Neuron (in vitro differentiated cells): ENCODE data around the gene CLDN2.
"Not testable (repeated sequence)": the region's sequence is repeated elsewhere in the genome, so short reads cannot be mapped to it uniquely, and the experiment has no call there.

Experiments
- H2AFZ ChIP-seq: one replicate; pipeline ENCODE4 v1.6.1; 2013; ENCODE audit warnings: low read depth, mild to moderate bottlenecking, inconsistent platforms, low read length, moderate library complexity
- H3K27me3 ChIP-seq: one replicate; pipeline ENCODE4 v1.6.1; 2013; ENCODE audit warnings: low read length; ENCODE audit not compliant: insufficient read depth
- H3K36me3 ChIP-seq: one replicate; pipeline ENCODE4 v1.6.1; 2013; ENCODE audit warnings: low read length; ENCODE audit not compliant: insufficient read depth
- H3K4me1 ChIP-seq: one replicate; pipeline ENCODE4 v1.6.1; 2013; ENCODE audit warnings: low read length; ENCODE audit not compliant: insufficient read depth
- H3K4me3 ChIP-seq: 2 replicates; pipeline ENCODE4 v1.5.1; 2013; ENCODE audit warnings: mild to moderate bottlenecking, low read length, moderate library complexity
- H3K9me3 ChIP-seq: one replicate; pipeline ENCODE4 v1.6.1; 2013; ENCODE audit warnings: low read length

CLDN2 gene, protein sequence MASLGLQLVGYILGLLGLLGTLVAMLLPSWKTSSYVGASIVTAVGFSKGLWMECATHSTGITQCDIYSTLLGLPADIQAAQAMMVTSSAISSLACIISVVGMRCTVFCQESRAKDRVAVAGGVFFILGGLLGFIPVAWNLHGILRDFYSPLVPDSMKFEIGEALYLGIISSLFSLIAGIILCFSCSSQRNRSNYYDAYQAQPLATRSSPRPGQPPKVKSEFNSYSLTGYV

DNA sequence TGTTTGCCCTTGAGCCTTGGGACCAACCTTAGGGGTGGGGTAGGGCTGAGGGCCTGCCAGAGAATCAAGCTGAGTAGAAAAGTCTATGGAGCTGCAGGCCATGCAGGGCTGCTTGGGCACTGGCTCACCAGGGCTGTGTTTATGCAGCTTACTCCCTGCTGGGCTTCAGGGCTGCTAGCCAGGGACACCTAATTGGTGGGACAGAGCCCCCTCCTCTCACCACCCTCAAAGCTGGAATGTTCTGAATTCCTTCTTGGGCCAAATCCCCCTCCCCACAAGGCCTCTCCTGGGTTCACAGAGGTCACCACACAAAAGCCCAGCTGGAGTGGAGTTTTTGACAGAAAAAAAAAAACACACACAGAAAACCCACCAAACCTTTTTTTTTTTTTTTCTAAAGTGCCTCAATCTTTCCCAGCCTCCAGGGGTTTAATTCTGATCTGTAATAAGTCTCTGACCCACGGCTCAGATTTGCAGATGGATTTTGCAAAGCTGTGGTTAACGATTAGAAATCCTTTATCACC is at the start of gene CLDN2:
Gene CLDN2 (plus strand): TSS at position 471 of the 521 bp plus-strand sequence. CDS start 7,827 bp downstream, outside the sequence.
- H3K36me3 ChIP-seq, result no peaks in the 10 kb centered on the region
- no peaks in the 10 kb centered on the region for H3K9me3 ChIP-seq
- no peak within 1 kb of the TSS for H3K4me3 ChIP-seq
- H3K27me3 ChIP-seq, result peaks cover 5% of the 10 kb centered on the region
- peaks cover 11% of the 10 kb centered on the region for H3K4me1 ChIP-seq
- no peak within 1 kb of the TSS for H2AFZ ChIP-seq

DNA sequence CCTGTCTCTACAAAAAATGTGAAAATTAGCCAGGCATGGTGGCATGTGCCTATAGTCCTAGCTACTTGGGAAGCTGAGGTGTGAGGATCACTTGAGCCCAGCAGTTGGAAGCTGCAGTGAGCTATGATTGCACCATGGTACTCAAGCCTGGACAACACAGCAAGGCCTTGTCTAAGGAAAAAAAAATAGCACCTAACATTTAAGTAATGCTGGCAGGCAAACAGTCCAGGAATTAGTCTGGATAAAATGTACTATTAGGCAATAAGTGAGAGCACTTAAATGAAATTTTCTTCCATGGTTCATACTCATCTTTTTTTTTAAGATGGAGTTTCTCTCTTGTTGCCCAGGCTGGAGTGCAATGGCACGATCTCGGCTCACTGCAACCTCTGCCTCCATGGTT is 47.4 kb upstream of the CLDN2 start:
- not testable (repeated sequence) for H3K9me3 ChIP-seq, H3K36me3 ChIP-seq, H3K4me3 ChIP-seq, H3K27me3 ChIP-seq, H3K4me1 ChIP-seq, H2AFZ ChIP-seq

DNA sequence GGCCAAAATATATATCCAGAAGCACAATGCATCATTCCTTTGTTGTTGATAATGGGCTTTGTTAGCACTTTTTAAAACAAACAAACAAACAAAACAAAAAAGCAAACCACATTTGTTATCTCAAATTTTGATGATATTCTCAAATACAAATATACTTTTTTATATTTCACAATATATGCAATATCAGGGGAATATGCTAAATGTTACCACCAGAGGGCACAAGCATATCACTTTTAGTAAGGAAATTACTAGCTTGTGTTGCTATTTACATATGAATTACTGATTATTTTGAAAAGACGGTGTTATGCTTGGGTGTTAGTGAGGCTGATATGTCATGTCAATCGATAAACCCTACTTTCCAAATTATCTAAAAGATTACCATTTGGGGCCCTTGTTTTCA is 46.1 kb upstream of the CLDN2 start:
- Histone ChIP-seq H3K9me3 (no peaks in the 10 kb centered on the region), H3K4me1 (no peaks in the 10 kb centered on the region), H3K4me3 (no peak overlapping the region), H3K27me3 (no peaks in the 10 kb centered on the region), H2AFZ (no peak overlapping the region), H3K36me3 (no peaks in the 10 kb centered on the region)

DNA sequence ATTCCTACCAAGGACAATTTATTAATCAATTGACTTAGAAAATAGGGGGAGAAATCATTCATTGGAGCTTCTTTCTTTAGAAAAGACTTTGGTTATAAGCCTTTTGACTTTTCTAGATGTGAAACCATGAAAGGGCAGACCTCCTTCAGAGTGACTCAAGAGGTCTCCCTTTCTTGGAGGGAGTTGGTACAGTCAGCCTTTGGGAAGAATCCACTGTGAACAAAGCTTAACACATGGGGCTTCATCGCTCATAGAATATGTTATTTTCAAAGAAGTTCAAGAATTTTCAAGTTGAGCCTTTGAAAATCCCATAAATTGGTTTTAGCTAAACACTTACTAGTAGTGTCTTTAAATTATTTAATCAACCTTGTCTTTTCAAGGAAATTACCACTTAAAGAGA is 45.1 kb upstream of the CLDN2 start:
- H3K4me1 ChIP-seq, result no peaks in the 10 kb centered on the region
- H3K9me3 ChIP-seq, result no peaks in the 10 kb centered on the region
- H2AFZ ChIP-seq, result no peak overlapping the region
- H3K4me3 ChIP-seq, result no peak overlapping the region
- H3K27me3 ChIP-seq, result no peaks in the 10 kb centered on the region
- no peaks in the 10 kb centered on the region for H3K36me3 ChIP-seq

DNA sequence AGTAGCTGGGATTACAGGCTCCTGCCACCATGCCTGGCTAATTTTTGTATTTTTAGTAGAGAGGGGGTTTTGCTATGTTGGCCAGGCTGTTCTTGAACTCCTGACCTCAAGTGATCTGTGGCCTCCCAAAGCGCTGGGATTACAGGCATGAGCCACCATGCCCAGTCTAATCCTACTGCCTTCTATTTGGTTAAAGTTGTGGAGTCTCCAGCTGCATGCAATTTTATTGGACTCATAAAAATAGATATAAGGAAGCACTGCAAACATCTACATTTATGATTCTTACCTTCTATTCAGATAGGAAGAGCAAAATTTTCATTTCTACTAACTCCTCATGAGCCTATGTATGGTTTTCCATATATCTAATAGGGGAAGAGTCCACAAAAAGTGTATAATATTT is 30.7 kb upstream of the CLDN2 start:
- H3K36me3 ChIP-seq, result no peaks in the 10 kb centered on the region
- no peaks in the 10 kb centered on the region for H3K9me3 ChIP-seq
- no peaks in the 10 kb centered on the region for H3K27me3 ChIP-seq
- no peak overlapping the region for H2AFZ ChIP-seq
- no peak overlapping the region for H3K4me3 ChIP-seq
- no peaks in the 10 kb centered on the region for H3K4me1 ChIP-seq

DNA sequence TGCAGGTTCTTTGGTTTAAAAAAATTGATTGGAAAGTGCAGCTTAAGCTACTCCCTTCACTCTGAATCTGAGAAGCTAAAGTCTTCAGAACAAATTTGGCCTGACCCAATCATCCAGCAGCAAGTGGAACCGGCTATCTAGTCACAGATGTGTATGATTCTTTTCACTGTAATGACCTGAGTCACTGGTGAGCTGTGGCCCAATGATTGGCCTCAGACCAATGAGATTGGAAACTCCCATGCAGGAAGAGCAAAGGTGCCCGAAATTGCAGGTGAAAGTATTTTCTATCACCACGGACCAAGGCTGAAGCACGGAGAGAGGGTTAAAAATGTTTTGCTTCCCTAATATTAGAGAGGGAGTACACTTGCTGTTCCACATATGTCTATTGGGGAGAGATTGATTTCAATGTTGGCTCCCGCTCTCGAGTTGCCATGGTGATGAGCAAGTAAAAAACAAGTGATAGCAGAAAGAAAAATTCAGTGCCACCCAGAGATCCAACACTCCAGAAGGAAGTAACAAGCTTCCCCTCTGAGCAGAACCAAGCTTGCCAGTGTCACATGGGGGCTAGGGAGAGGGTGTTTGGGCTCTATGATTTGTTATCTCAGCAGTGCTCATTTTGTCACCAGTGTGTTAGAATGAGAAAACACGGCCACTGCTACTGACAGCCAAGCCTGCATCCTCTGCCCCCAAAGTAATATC is 28.3 kb upstream of the CLDN2 start:
- Histone ChIP-seq H3K9me3 (no peaks in the 10 kb centered on the region), H3K36me3 (no peaks in the 10 kb centered on the region), H3K4me3 (no peak overlapping the region), H3K4me1 (no peaks in the 10 kb centered on the region), H2AFZ (no peak overlapping the region), H3K27me3 (no peaks in the 10 kb centered on the region)

DNA sequence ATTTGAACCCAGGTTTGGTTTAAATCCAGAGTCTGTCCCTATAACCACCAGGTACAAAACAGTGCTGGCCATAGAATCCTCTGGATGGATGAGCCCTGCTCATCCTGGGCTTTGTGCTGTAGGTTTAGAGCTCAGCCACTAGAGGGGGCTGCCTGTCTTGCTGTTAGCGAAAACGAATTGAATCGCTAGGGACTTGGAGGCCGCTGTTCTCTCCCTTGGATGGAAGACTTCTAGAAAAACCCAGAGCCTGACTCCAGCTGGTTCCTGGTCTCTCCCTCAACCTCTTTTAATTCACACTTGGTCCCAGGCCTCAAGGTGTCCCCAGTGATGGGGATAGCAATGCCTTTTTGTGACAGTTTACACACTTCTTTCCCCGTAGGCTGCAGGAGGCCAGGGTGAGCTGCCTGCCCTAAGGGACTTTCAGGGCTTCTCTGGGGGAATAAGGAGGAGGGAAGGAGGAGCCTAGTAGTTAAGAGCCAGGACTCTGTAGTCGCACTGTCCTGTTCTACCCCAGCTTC is 25.8 kb upstream of the CLDN2 start:
- H2AFZ ChIP-seq, result no peak overlapping the region
- no peaks in the 10 kb centered on the region for H3K27me3 ChIP-seq
- no peak overlapping the region for H3K4me3 ChIP-seq
- H3K9me3 ChIP-seq, result no peaks in the 10 kb centered on the region
- no peaks in the 10 kb centered on the region for H3K36me3 ChIP-seq
- H3K4me1 ChIP-seq, result no peaks in the 10 kb centered on the region

DNA sequence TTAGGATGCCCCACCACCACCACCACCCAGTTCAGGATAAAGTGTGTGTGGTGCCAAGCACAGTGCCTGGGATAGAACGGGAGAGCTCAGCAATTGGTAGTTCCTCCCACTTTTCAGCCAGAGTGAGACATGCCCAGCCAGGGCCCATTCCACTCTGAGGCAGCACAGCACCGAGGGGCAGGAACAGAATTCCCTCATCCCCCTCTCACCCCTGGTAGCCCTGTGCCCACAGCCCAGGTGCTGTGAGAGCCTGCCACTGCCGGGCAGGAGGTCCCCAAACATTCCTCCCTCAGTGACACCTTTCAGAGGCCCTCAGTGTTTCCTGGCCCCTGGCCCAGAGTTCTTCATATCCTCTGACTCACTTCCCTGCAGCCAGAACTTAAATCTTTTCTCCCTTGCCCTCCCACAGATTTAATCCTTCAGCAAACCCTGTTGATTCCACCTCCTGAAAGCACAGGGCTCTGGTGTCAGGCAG is 25.2 kb upstream of the CLDN2 start:
- no peaks in the 10 kb centered on the region for H3K9me3 ChIP-seq
- H3K4me1 ChIP-seq, result no peaks in the 10 kb centered on the region
- no peak overlapping the region for H3K4me3 ChIP-seq
- H2AFZ ChIP-seq, result no peak overlapping the region
- no peaks in the 10 kb centered on the region for H3K36me3 ChIP-seq
- H3K27me3 ChIP-seq, result no peaks in the 10 kb centered on the region

DNA sequence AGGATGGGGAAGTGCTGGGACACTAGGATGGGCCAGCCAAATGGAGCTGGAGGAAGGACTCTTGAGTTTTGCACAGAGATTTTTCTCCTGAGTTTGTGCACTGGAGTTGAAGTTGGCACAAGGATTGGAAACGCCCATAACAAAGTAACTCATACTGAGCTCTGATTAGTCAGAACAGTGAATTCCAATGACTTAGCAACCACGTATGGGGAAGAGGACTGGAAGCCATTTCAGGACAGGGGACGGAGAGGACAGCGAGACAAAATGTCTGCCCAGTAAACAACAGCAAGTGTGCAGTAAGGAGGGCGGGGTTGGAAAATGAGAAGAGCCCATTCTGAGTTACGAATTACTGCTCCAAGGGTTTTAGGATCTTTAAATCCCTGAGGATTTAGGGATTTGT is 22.9 kb upstream of the CLDN2 start:
- Histone ChIP-seq H3K4me3 (no peak overlapping the region), H2AFZ (no peak overlapping the region), H3K36me3 (no peaks in the 10 kb centered on the region), H3K27me3 (no peaks in the 10 kb centered on the region), H3K9me3 (no peaks in the 10 kb centered on the region), H3K4me1 (no peaks in the 10 kb centered on the region)

DNA sequence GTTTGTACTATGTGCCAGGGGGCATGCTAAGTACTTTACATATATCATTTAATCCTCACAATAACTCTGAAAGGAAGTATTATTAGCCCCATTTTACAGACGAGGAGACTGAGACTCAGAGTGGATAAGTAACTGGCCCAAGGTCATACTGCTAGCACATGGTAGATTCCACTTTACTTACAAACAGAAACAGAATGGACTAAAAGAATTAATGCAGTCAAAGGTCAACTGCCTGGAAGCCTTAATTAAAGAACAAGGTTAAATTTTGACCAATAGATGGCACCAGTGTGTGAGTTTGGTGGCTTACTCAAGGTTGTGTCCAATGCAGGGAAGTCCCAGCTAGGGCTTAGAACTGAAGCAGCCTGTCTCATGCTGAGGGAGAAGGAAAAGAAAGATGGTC is 21.7 kb upstream of the CLDN2 start:
- Histone ChIP-seq H2AFZ (no peak overlapping the region), H3K36me3 (no peaks in the 10 kb centered on the region)

DNA sequence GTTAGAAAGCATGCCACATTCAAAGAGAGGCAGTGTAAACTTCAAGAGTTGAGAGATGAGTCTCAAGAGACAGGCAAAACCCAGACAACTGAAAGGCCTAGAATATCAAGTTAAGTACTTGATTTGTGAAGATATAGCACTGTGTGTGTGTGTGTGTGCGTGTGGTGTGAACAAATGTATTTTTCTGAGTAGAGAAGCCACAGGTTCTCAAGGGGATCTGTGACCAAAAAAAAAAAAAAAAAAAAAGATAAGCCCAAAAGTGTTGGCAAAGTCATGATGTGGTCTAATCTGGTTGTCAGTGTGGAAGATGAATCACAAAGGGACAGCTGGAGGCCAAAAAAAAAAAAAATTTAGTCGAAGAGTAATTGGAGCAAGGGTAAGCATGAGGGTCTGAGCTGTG is 20.9 kb upstream of the CLDN2 start:
- no peak overlapping the region for H3K4me3 ChIP-seq
- no peaks in the 10 kb centered on the region for H3K36me3 ChIP-seq
- no peaks in the 10 kb centered on the region for H3K4me1 ChIP-seq
- no peaks in the 10 kb centered on the region for H3K27me3 ChIP-seq
- no peaks in the 10 kb centered on the region for H3K9me3 ChIP-seq
- H2AFZ ChIP-seq, result no peak overlapping the region

More for the DNA sequence above, 21.7 kb upstream of the CLDN2 start:
- no peaks in the 10 kb centered on the region for H3K27me3 ChIP-seq
- no peaks in the 10 kb centered on the region for H3K9me3 ChIP-seq
- no peak overlapping the region for H3K4me3 ChIP-seq
- H3K4me1 ChIP-seq, result no peaks in the 10 kb centered on the region

DNA sequence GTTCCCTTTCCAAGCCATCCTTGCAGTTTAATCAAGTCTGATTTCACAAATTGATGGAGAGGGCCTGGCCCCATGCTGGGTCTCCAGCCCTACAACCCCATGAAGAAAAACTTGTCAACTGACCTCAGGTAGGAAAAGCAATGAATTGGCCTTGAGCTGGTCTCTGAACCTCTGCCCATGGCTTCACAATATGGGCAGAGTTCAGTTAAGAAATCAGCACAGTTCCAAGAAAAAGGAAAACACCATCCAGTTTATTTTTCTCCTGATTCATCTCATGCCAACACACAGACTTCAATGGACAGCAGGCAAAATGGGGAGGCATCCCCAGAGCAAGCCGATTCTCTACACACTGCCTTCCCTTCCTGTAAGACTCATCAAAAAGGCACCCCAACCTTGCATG is 20.4 kb upstream of the CLDN2 start:
- H3K27me3 ChIP-seq, result no peaks in the 10 kb centered on the region
- H3K4me3 ChIP-seq, result no peak overlapping the region
- no peaks in the 10 kb centered on the region for H3K36me3 ChIP-seq
- no peaks in the 10 kb centered on the region for H3K9me3 ChIP-seq
- no peaks in the 10 kb centered on the region for H3K4me1 ChIP-seq
- H2AFZ ChIP-seq, result no peak overlapping the region

DNA sequence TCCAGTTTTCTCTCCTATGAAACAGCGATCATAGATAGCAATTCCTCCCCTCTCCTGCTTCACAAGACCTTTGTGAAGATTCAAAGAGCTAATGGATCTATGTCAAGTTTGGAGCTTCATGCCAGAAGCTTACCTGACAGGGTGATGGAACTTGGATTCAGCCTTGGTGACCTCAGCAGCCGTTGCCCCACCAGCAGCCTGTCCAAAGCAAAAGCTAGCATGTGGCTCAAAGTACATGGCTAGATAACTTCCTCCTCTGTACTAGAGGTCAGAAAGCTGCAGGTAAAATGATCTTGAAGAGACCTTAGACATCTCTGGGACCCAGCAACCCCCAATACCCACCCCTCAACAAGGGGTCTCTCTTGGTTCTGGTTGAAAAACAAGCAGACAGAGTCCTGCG is 18.9 kb upstream of the CLDN2 start:
- Histone ChIP-seq H3K36me3 (no peaks in the 10 kb centered on the region), H3K27me3 (no peaks in the 10 kb centered on the region), H3K4me1 (no peaks in the 10 kb centered on the region), H3K4me3 (no peak overlapping the region), H3K9me3 (no peaks in the 10 kb centered on the region), H2AFZ (no peak overlapping the region)
